ENCODE results near the gene KDM4E. TPM values are rescaled to one million over a fixed set of nuclear protein-coding genes. Genes with fewer than 3 reads are reported as not detected.

KDM4E gene
- total RNA-seq, 4 donors from 2014 or later: not detected

DNA sequence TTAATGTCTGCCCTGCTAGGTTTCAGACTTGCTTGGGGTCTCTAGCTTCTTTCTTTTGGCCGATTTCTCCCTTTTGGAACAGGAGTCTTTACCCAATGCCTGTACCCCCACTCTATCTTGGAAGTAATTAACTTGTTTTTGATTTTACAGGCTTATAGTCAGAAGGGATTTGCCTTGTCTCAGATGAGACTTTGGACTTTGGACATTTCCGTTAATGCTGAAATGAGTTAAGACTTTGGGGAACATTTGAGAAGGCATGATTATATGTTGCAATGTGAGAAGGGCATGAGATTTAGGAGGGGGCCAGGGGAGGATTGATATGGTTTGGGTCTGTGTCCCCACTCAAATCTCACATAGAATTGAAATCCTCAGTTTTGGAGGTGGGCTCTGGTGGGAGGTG, 29.3 kb downstream of the KDM4E start:
- no peak for DNase-seq (ENCODE audit: low spot score in 2 of 2)
- H3K4me3 ChIP-seq (ENCODE audit: low read depth, poor library complexity, severe bottlenecking): no peak overlapping the region
- intact Hi-C loops (cut with DNase I; ENCODE audit: low total_unique reads): no loop called here
- 83 to 94% methylated on average over 2 of the region's 2 CpGs for WGBS, 2 donors
- TF ChIP-seq POLR2A (IDR thresholded peaks at IDR 0.05) (no peak), CTCF (IDR thresholded peaks at IDR 0.05) (no peak)

DNA sequence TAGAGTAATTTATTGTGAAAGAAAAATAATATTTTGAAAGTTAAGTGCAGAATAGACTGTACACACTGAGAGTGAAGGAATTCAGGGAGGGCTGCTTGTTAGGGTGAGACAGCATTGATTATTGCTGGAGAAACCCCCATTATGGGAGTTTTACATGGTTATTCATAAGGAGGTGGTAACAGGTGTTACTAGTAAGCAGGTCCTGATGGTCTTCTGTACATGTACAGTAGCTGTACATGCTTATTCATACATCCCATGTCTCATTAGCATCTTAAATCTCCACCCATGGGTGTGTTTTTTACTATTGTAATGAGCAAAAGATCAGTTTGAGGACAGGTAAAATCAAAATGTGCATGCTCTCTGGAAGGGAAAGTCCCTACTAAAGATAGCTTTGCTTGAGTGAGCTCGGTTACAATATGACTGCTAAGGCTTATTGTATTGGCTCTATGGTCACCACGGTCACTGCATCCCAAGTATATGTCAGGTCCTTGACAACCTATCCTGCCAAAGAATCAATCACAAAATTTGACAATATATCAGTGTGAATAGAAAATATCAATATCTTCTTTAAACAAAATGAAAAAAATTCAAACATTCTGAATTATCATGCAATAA, 30.3 kb downstream of the KDM4E start:
- WGBS, 2 donors: 39 to 40% methylated on average over 2 of the region's 2 CpGs

GRCh38 chr11:95057959-95058358, 32.9 kb downstream of the KDM4E start:
- DNase-seq (ENCODE audit: low spot score in 2 of 2): no peak
- WGBS, 2 donors: 97 to 98% methylated on average over 8 of the region's 8 CpGs
- intact Hi-C loops (cut with DNase I; ENCODE audit: low total_unique reads): no loop called here
- H3K4me3 ChIP-seq (ENCODE audit: low read depth, poor library complexity, severe bottlenecking): no peak overlapping the region
- TF ChIP-seq CTCF (IDR thresholded peaks at IDR 0.05) (no peak), POLR2A (IDR thresholded peaks at IDR 0.05) (no peak)

More for the DNA sequence above, 30.3 kb downstream of the KDM4E start:
- DNase-seq (ENCODE audit: low spot score in 2 of 2): no peak
- no peak overlapping the region for H3K4me3 ChIP-seq (ENCODE audit: low read depth, poor library complexity, severe bottlenecking)
- intact Hi-C loops (cut with DNase I; ENCODE audit: low total_unique reads): no loop called here
- no peak for TF ChIP-seq POLR2A (IDR thresholded peaks at IDR 0.05)
- no peak for TF ChIP-seq CTCF (IDR thresholded peaks at IDR 0.05)

DNA sequence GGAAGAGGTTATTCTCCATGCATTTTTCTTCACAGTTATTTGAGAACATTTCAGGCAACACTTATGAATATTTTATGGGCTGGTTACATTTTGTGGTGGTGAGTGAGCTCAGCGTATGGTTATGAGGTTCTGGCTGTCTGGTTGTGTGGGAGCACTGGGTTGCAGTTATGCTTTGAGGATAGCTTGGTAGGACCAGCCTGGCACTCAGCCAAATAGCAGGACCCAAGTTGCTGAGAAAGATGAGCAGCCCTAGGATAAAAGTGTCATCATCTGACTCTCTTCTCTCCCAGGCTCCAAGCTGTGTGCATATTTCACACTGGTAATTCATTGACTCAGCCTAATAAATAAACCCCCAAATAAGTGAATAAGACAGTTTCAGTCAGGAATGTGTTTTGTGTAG, 33.6 kb downstream of the KDM4E start:
- intact Hi-C loops (cut with DNase I; ENCODE audit: low total_unique reads): no loop called here
- no peak for DNase-seq (ENCODE audit: low spot score in 2 of 2)
- 83 to 94% methylated on average over 1 of the region's 1 CpG for WGBS, 2 donors
- no peak overlapping the region for H3K4me3 ChIP-seq (ENCODE audit: low read depth, poor library complexity, severe bottlenecking)
- no peak for TF ChIP-seq POLR2A (IDR thresholded peaks at IDR 0.05)
- TF ChIP-seq CTCF (IDR thresholded peaks at IDR 0.05): no peak

GRCh38 chr11:95059046-95059445, 34.0 kb downstream of the KDM4E start:
- H3K4me3 ChIP-seq (ENCODE audit: low read depth, poor library complexity, severe bottlenecking): no peak overlapping the region
- intact Hi-C loops (cut with DNase I; ENCODE audit: low total_unique reads): no loop called here
- 82 to 88% methylated on average over 6 of the region's 6 CpGs for WGBS, 2 donors
- TF ChIP-seq POLR2A (IDR thresholded peaks at IDR 0.05): no peak
- no peak for DNase-seq (ENCODE audit: low spot score in 2 of 2)

- no peak overlapping the region for H3K4me3 ChIP-seq (ENCODE audit: low read depth, poor library complexity, severe bottlenecking)
- intact Hi-C loops (cut with DNase I; ENCODE audit: low total_unique reads): no loop called here
- DNase-seq (ENCODE audit: low spot score in 2 of 2): no peak
- no peak for TF ChIP-seq CTCF (IDR thresholded peaks at IDR 0.05)
- TF ChIP-seq POLR2A (IDR thresholded peaks at IDR 0.05): no peak
- WGBS, 2 donors: 84 to 97% methylated on average over 1 of the region's 1 CpG
These were observed 40.3 kb downstream of the KDM4E start for GRCh38 chr11:95065336-95065735.

Measured in lower leg skin (tissue), 4 donors.